HUES6 (cell line): Measurements from ENCODE around the gene TCP11L2.

Experiments used
- H3K27ac ChIP-seq: 2 replicates; pipeline ENCODE4 v1.7.0; 2013; ENCODE audit warnings: low read depth, mild to moderate bottlenecking, low read length, inconsistent platforms
- H3K27me3 ChIP-seq: 2 replicates; pipeline ENCODE4 v1.6.1; 2013; ENCODE audit warnings: low read length; ENCODE audit not compliant: control insufficient read depth, insufficient read depth
- H3K36me3 ChIP-seq: 2 replicates; pipeline ENCODE4 v1.6.1; 2013; ENCODE audit warnings: low read length; ENCODE audit not compliant: control insufficient read depth, insufficient read depth
- H3K4me1 ChIP-seq: 2 replicates; pipeline ENCODE4 v1.6.1; 2013; ENCODE audit warnings: low read length; ENCODE audit not compliant: control insufficient read depth, insufficient read depth
- H3K4me3 ChIP-seq: 2 replicates; pipeline ENCODE4 v1.5.1; 2013; ENCODE audit warnings: low read depth, low read length
- H3K9ac ChIP-seq: one replicate; pipeline ENCODE4 v1.6.1; 2013; ENCODE audit warnings: mild to moderate bottlenecking, low read length
- H3K9me3 ChIP-seq: 2 replicates; pipeline ENCODE4 v1.6.1; 2013; ENCODE audit warnings: low read depth, low read length; ENCODE audit not compliant: control insufficient read depth, insufficient read depth

The TCP11L2 gene

DNA sequence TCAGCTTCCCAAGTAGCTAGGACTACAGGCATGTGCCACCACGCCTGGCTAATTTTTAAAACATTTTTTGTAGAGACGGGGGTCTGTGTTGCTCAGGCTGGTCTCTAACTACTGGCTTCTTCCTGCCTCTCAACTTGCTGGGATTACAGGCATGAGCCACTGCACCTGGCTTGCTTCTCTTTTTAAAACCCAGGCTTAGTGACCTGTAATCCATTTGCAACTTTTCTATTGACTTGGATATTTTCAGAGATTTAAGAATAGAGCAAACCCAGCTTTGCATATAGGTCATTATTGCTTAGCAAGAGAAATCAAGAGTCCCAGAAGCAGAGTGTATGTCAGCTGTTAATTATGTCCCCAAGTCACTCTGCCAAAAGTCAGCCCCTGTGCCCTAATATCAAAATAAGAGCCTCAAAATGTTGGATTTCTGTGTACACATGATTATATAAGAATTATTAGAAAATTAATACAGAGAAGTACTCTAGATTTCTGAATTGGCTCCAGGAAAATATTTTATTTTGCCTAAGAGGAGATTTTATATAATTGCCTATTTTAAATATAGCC, 24.9 kb downstream of the TCP11L2 start:
- Histone ChIP-seq H3K36me3 (no peaks in the 10 kb centered on the region), H3K9ac (no peak overlapping the region), H3K27me3 (no peaks in the 10 kb centered on the region), H3K4me1 (peaks cover 31% of the 10 kb centered on the region), H3K27ac (no peak overlapping the region), H3K4me3 (no peak overlapping the region), H3K9me3 (0 out of 2 replicates have a peak, but pooled peaks cover 3% of the 10 kb centered on the region)

DNA sequence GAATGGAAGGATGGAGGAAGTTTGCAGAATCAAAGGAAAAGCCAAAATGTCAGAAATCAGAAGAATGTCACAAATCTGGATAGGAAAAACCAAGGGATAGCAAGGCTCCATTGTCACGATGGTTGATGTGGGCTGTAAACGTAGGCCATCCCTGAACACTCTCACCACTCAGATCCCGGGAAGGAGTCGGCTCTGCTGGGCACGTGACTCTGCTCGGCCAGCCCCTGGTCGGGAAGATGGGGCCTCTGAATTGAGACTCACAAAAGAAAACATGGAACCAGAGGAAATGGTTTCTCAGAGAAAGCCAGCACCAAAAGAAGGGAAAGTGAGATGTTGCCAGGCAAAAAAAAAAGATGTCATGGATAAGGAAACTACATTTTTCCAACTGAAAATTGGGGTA, 26.2 kb downstream of the TCP11L2 start:
- peaks cover 9% of the 10 kb centered on the region for H3K9me3 ChIP-seq
- H3K4me3 ChIP-seq: no peak overlapping the region
- H3K4me1 ChIP-seq: peaks cover 31% of the 10 kb centered on the region
- no peak overlapping the region for H3K9ac ChIP-seq
- no peaks in the 10 kb centered on the region for H3K36me3 ChIP-seq
- no peaks in the 10 kb centered on the region for H3K27me3 ChIP-seq
- H3K27ac ChIP-seq: no peak overlapping the region

DNA sequence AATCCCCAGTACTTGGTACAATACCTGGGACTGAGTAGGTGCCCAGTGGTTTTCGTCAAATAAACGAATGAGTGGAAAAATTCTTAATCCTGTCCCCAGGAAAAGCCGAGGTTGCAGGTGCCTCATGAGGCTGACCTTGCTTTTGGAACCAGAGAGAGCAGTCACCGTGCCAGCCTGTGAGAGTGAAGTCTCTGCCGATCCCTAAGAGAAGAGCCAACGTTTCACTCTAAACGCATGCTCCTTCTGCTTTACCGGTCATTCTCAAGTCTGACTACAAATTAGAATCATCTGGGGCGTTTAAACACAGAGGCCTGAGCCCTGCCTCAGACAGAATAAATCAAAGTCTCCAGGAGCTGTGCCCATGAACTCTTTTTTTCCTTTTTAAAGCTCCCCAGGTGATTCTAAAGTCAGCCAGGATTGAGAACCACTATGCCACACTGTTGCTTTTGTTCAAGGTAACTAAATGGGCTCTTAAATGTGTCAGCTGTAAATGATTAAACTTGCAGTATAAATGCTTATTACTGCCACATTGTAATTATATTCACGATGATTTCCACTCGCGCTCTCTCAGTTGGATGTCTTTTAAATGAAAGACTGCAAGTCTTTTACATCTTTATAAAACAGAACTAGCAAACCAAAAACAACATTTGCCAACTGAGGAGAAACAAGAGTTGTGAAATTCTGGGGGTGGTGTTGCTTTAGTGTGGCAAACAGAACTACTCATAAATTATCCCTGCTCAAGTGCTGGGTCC, 26.9 kb downstream of the TCP11L2 start:
- Histone ChIP-seq H3K9ac (no peak overlapping the region), H3K36me3 (no peaks in the 10 kb centered on the region), H3K27me3 (no peaks in the 10 kb centered on the region), H3K27ac (no peak overlapping the region), H3K4me1 (peaks cover 31% of the 10 kb centered on the region), H3K4me3 (no peak overlapping the region), H3K9me3 (peaks cover 9% of the 10 kb centered on the region)

DNA sequence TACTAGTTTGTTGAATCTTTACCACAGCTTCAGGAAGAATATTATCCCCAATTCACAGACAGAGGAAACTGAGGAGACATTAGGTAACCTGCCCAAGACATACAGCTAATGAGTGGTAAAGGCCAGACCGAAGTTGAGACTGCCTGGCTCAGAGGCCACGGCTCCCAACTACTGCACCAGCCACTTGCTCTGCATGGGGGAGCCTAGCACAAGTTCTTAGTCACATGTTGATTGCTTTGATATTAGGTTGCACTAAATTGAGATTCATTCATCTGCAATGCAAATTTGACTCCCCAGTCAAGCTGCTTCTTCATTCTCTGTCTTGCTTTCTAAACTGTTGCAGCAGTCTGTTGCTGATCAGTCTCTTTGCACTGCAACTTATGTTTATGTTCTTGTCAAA, 29.1 kb downstream of the TCP11L2 start:
- no peak overlapping the region for H3K4me3 ChIP-seq
- H3K27ac ChIP-seq: no peak overlapping the region
- peaks cover 9% of the 10 kb centered on the region for H3K9me3 ChIP-seq
- H3K27me3 ChIP-seq: no peaks in the 10 kb centered on the region
- peaks cover 31% of the 10 kb centered on the region for H3K4me1 ChIP-seq
- H3K36me3 ChIP-seq: no peaks in the 10 kb centered on the region
- no peak overlapping the region for H3K9ac ChIP-seq

DNA sequence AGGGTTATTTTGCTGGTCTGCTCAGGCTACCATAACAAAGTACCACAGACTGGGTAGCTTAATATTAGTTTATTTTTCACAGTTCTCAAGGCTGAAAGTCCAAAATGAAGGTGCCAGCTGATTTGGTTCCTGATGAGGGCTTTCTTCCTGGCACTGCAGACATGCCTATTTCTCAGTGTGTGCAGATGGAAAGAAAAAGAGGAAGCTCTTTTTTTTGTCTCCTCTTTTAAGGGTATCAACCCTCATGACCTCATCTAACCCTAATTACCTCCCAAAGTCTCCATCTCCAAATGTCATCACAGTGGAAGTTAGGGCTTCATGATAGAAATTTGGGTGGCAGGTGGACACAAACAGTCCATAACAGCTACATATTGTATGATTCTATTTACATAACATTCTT, 30.0 kb downstream of the TCP11L2 start:
- no peaks in the 10 kb centered on the region for H3K27me3 ChIP-seq
- H3K9ac ChIP-seq: no peak overlapping the region
- no peaks in the 10 kb centered on the region for H3K36me3 ChIP-seq
- H3K4me3 ChIP-seq: no peak overlapping the region
- no peak overlapping the region for H3K27ac ChIP-seq
- peaks cover 31% of the 10 kb centered on the region for H3K4me1 ChIP-seq
- peaks cover 9% of the 10 kb centered on the region for H3K9me3 ChIP-seq

DNA sequence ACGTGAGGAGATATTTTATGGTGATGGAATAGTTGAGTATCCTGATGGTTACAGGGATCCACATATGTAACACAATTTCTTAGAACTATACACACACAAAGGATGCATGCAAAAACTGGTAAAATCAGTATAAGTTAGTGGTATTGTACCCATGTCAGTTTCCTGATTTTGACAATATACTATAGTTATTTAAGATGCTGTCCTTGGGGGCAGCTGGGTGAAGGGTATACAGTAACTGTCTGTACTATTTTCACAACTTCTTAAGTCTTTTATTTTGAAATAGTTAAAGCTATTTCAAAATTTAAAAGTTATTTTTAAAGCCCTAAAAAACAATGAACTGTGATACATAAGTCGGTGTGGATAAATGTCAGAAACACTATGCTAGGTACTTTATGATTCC, 30.5 kb downstream of the TCP11L2 start:
- Histone ChIP-seq H3K9ac (no peak overlapping the region), H3K36me3 (no peaks in the 10 kb centered on the region), H3K27me3 (no peaks in the 10 kb centered on the region), H3K9me3 (peaks cover 9% of the 10 kb centered on the region), H3K4me3 (no peak overlapping the region), H3K4me1 (peaks cover 31% of the 10 kb centered on the region), H3K27ac (no peak overlapping the region)

DNA sequence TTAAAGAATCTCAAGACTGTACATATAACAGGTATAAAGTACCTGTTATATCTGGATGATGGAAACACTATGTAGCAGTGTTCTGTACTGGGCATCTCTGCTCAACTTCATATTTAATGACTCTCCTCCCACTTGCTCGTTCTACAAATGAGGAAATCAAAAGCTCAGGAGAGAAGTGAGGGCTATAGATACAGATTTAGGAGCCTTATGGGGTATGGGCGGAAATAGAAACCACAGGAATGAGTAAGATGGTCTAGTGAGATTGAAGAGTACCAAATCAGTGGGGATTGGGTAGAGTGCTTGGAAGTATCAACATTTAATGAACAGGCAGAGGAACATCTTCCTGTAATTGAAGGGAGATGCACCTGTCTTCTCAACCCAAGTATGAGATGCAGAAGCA, 31.2 kb downstream of the TCP11L2 start:
- no peak overlapping the region for H3K27ac ChIP-seq
- H3K27me3 ChIP-seq: no peaks in the 10 kb centered on the region
- H3K4me3 ChIP-seq: no peak overlapping the region
- H3K9me3 ChIP-seq: peaks cover 9% of the 10 kb centered on the region
- H3K9ac ChIP-seq: no peak overlapping the region
- no peaks in the 10 kb centered on the region for H3K36me3 ChIP-seq
- peaks cover 31% of the 10 kb centered on the region for H3K4me1 ChIP-seq

DNA sequence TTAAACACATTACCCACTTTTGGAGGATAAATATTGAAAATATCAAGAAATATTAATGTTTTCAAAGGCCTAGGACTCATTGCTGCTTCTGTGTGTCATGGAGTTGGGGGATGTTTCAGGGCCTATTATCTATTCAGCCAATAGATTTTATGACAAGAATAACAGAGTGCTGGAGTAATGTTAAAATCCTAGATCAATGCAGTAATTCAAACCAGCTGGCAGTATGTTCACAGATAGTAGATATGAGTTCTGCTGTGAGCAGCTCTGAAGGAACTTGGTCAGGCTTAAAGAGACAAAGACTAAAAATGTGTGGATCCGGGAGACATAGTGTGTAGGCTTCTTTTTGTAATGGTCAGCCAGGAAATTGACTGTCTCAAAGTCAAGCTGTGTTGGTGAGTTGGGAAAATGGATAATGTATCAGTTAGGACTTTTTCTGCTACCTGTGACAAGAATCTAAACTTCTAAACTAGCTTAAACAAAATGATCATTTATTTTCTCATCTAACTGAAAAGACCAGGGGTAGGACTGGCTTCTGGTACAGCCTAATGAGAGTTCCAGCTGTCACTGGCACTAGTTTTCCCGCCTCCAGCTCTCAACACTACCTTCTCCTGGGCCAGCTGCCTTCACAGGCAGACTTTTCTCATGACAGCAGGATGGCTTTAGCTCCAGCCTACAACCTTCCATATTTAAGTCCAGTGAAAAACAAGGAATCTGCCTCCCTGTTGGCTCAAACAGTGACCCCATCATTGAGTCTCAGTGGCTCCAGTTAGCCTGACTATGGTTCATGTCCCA, 38.7 kb downstream of the TCP11L2 start:
- Histone ChIP-seq H3K9me3 (no peaks in the 10 kb centered on the region), H3K27ac (no peak overlapping the region), H3K4me3 (no peak overlapping the region), H3K4me1 (0 out of 2 replicates have a peak, but pooled peaks cover 3% of the 10 kb centered on the region), H3K27me3 (no peaks in the 10 kb centered on the region), H3K36me3 (no peaks in the 10 kb centered on the region), H3K9ac (no peak overlapping the region)

DNA sequence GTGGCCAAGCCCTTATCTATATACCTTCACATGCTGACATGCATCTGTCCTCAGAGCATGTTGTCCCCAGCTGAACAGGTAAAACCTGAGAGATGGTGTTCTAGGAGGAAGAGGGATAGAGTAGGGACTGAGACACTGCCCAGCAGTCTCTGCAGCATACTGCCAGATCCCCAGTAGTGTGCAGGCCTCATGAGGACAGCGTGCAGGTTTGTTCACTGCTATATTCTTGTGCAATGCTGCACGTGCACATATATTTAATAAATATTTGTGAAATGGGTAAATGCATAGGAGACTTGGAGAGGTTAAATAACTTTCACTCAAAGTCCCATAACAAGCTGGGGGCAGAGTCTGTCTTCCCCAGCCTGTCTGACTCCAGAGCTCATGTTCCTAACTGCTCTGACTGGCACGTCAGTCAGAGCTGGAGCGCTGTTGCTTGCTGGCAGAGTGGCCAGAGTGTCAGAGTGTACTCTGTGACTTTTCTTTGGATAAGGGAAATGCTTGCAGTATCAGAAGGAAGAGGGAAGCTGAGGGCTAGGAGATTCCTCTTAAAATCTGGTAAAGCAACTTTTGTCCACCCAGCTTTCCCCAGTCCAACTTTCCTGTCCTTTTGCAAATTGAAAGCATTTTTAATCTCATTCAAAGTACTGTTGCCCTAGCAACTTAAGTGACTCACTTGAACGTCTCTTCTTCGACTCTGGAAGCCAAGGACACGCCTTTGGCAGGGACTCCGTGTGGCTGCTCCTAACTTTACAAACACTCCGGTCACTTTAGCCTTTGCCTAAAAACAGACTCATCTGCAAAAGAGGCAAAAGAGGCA, 40.1 kb downstream of the TCP11L2 start:
- H3K9me3 ChIP-seq: no peaks in the 10 kb centered on the region
- H3K27ac ChIP-seq: no peak overlapping the region
- no peak overlapping the region for H3K9ac ChIP-seq
- H3K4me1 ChIP-seq: 0 out of 2 replicates have a peak, but pooled peaks cover 3% of the 10 kb centered on the region
- no peaks in the 10 kb centered on the region for H3K27me3 ChIP-seq
- no peak overlapping the region for H3K4me3 ChIP-seq
- no peaks in the 10 kb centered on the region for H3K36me3 ChIP-seq

DNA sequence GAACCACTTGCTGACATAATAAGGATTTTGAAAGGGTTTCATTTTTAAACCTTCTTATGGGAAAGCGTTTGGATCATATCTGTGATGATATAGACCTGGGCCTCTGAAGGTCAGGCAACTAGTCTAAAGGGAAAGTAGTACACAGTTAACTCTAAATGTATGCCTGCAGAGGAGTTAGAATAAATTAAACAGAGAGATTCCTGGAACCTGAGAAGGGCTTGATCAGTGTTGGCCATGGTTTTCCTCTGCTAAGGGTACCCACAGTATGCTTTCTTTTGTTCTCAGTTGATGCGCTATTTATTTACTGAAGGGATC, 40.6 kb downstream of the TCP11L2 start:
- Histone ChIP-seq H3K36me3 (no peaks in the 10 kb centered on the region), H3K27me3 (no peaks in the 10 kb centered on the region), H3K27ac (no peak overlapping the region), H3K9me3 (no peaks in the 10 kb centered on the region), H3K9ac (no peak overlapping the region), H3K4me1 (0 out of 2 replicates have a peak, but pooled peaks cover 3% of the 10 kb centered on the region), H3K4me3 (no peak overlapping the region)
